Esophagus (tissue), 2 donors: ENCODE measurements around the gene RPS5. TPM values are rescaled to one million over a fixed set of nuclear protein-coding genes. Genes with fewer than 3 reads are reported as not detected.

ENCODE experiments used
- H3K27ac ChIP-seq, 2 donors: one replicate each; pipeline ENCODE4 v1.5.1; 2013; ENCODE audit warnings: low read depth in 2 of 2, mild to moderate bottlenecking in 2 of 2, inconsistent platforms in 1 of 2, low read length in 1 of 2, moderate library complexity in 1 of 2
- H3K27me3 ChIP-seq, 2 donors: one replicate each; pipeline ENCODE4 v1.6.1; 2013; ENCODE audit warnings: low read length in 2 of 2, control low read depth in 1 of 2, mild to moderate bottlenecking in 1 of 2; ENCODE audit not compliant: insufficient read depth in 2 of 2, control insufficient read depth in 1 of 2
- H3K36me3 ChIP-seq, 2 donors: one replicate each; pipeline ENCODE4 v1.6.1; 2013; ENCODE audit warnings: low read length in 1 of 2; ENCODE audit not compliant: control insufficient read depth in 2 of 2, insufficient read depth in 2 of 2
- H3K4me1 ChIP-seq, 2 donors: one replicate each; pipeline ENCODE4 v1.6.1; 2013; ENCODE audit warnings: low read length in 1 of 2; ENCODE audit not compliant: control insufficient read depth in 2 of 2, insufficient read depth in 2 of 2
- H3K4me3 ChIP-seq, 2 donors: one replicate each; pipeline ENCODE4 v1.5.1; 2013; ENCODE audit warnings: low read length in 2 of 2, mild to moderate bottlenecking in 2 of 2, low read depth in 1 of 2, moderate library complexity in 1 of 2
- H3K9me3 ChIP-seq, 2 donors: one replicate each; pipeline ENCODE4 v1.6.1; 2013; ENCODE audit warnings: mild to moderate bottlenecking in 2 of 2, low read depth in 1 of 2, low read length in 1 of 2, moderate library complexity in 1 of 2; ENCODE audit not compliant: control insufficient read depth in 2 of 2, insufficient read depth in 1 of 2
- WGBS, 2 donors: extraction: QIAGEN DNeasy Blood & Tissue Kit; methylation state at CpG; one replicate each; pipeline ENCODE4 v1.1.7; 2013; 5-methylcytosine and 5-hydroxymethylcytosine counted together
- polyA plus RNA-seq, 2 donors: library from polyadenylated mRNA; stranded (reverse); fragments of 200-250 nt; gene quantifications; one replicate each; pipeline ENCODE4 v1.2.3, GENCODE V29; 2013
- donor health status: healthy with polysubstance abuse.
- donor health status: Bipolar disorder and iron deficiency.

The RPS5 gene
- polyA plus RNA-seq, 2 donors = 725 to 1,912 TPM

DNA sequence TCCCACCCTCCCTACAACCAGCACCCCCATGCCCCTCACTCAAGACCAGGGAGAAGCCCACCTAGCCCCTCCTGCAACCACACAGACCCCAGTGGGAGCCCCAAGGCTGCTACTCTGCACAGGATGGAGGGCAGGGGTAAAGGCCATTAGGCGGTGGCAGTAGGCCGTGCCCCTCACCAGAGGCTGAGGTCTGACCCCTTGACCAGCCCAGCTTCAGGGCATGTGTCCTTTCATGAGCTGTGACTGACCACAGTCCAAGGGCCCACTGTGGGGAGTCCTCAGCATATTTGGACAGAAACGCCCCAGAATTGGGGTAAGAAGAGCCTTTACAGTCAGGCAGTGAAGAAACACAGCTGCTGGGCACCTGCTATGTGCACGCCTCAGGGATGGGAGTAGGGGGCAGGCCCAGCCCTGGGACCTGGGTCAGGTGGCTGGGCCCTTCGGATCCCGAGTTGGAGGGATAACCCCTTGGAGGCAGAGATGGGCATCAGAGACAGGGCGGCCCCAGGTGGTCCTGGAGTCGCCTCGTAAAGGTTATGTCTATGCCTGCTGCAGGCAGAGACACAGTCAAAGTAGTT, 1.7 kb upstream of the RPS5 start:
- H3K4me3 ChIP-seq = peak overlapping the region in 1 of 2 donors; percentile 80
- H3K4me1 ChIP-seq = peaks cover 9 to 21% of the 10 kb centered on the region in 2 donors
- peak overlapping the region; percentile 98 to 99 for H3K27ac ChIP-seq

DNA sequence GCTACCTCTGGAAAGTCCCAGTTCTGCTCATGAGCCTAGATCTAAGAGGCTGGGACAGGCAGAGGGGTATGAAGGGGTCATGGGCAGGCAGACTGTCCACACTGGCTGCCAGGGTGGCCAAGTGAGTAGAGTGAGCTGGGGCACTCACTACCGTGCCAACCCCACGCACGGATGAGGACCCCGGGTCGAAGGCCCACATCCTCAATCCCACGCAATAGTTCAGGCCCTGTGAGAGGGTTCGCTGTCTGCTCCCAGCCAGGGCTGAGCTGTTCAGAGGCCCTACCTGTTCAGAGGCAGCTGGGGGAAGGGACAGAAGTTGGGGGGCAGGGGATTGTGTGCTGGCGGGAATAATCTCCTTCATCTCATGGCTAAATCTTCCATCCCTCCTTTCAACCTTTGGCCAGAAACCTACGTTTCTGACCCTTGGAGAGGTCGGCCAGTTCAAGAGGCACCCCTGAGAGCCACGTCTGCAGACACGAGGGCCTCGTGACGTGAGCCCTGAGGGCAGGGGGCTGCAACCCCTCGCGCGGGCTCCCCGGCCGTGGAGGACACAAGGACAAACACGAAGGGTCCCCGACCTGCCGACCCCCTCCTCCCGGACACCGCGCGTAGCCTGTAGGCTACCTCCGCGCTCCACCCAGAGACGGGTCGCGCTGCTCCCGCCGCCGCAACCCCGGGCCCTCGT, 1.0 kb upstream of the RPS5 start:
- Histone ChIP-seq H3K4me1 (peaks cover 9 to 21% of the 10 kb centered on the region in 2 donors), H3K4me3 (peak overlapping the region; percentile 80 to 84), H3K27ac (peak overlapping the region; percentile 98 to 99), H3K36me3 (peaks cover 0 to 4% of the 10 kb centered on the region in 2 donors), H3K9me3 (no peaks in the 10 kb centered on the region), H3K27me3 (no peaks in the 10 kb centered on the region)
- WGBS, 2 donors = 5 to 6% methylated on average over 32 to 36 of the region's 36 CpGs

More for the DNA sequence above, 1.7 kb upstream of the RPS5 start:
- no peaks in the 10 kb centered on the region for H3K27me3 ChIP-seq
- no peaks in the 10 kb centered on the region for H3K9me3 ChIP-seq
- H3K36me3 ChIP-seq = peaks cover 0 to 4% of the 10 kb centered on the region in 2 donors
- 70% methylated on average over 9 of the region's 9 CpGs for WGBS, 2 donors

DNA sequence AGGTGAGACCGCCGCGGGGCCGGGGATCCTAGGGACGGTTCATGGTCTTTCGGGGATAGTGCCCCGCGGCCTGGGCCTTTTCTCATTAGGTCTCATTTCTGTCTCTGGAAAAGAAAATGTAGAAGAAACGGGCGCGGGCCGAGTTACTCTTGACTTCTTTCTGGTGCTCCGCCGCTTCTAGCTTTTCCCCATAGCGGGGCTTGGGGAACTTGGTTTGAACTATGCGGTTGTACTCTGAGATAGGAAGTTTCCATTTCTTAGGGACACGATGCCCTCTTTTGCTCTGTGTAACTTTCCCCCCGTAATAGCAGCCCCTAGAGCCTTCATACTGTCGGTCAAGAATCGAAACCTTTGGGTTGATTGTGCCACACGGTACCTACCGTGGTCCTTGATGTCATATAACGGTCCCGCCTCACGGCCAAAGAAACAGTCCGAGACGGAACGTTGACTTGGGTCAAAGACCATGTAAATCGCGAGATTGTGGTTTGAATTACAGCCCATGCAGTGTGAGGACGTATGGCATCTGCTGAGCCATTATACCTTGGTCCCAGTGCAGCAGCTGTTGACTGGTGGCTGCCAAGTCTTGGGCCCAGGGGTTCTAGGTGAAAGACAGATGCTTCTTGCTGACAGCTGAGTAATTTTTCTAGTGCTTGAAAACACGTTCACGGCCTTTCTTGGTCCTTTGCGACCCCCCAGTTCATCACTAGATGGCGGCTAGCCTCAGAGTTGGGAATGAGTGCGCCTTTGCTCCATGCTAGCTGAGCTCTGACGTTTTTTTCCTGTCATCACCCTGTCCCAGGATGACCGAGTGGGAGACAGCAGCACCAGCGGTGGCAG, 487 bp downstream of the RPS5 start:
- Histone ChIP-seq H3K9me3 (no peaks in the 10 kb centered on the region), H3K27me3 (no peaks in the 10 kb centered on the region), H3K36me3 (peaks cover 0 to 2% of the 10 kb centered on the region in 2 donors), H3K4me1 (peaks cover 7 to 15% of the 10 kb centered on the region in 2 donors), H3K27ac (peak overlapping the region; percentile 41 to 62), H3K4me3 (peak overlapping the region; percentile 66 to 80)
- 7 to 8% methylated on average over 39 of the region's 39 CpGs for WGBS, 2 donors

DNA sequence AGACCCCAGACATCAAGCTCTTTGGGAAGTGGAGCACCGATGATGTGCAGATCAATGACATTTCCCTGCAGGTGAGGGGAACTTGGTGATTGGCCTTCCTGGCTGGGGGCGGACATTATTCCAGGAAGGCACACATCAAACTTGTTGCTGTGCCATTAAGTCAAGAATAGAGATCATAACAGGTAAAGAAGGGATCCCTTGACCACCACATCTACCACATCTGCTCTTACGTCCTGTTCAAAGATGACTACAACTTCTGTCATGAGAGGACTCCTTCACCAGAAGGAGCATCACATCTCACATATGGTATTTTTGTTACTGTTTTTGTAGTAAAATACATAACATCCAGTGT, 1.1 kb downstream of the RPS5 start:
- H3K27ac ChIP-seq = no peak overlapping the region
- peaks cover 7 to 17% of the 10 kb centered on the region in 2 donors for H3K4me1 ChIP-seq
- no peaks in the 10 kb centered on the region for H3K27me3 ChIP-seq
- WGBS, 2 donors = 73 to 74% methylated on average over 3 of the region's 3 CpGs
- H3K4me3 ChIP-seq = peak overlapping the region; percentile 66 to 80
- H3K36me3 ChIP-seq = peaks cover 0 to 7% of the 10 kb centered on the region in 2 donors
- H3K9me3 ChIP-seq = no peaks in the 10 kb centered on the region

DNA sequence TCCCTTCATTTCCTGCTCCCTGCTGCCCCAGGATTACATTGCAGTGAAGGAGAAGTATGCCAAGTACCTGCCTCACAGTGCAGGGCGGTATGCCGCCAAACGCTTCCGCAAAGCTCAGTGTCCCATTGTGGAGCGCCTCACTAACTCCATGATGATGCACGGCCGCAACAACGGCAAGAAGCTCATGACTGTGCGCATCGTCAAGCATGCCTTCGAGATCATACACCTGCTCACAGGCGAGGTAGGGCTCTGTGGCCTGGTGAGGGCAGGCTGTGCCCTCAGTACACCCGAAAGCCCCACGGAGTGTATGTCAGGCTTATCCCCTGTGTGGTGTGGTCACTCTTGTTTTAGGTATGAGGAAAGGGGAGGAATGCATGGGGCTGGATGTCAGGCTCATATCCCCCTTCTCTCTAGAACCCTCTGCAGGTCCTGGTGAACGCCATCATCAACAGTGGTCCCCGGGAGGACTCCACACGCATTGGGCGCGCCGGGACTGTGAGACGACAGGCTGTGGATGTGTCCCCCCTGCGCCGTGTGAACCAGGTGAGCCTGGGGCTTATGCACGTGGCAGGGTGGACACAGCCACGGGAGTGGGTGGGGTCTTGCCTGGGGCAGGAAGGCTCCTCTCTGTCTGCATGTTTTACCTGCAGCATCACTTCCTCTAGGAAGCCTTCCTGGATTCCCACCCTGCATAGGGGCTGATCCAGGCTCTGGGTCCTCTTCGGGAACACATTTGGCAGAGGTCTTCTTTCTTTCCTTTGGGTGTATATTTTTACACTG, 6.1 kb downstream of the RPS5 start:
- H3K27me3 ChIP-seq = no peaks in the 10 kb centered on the region
- H3K9me3 ChIP-seq = no peaks in the 10 kb centered on the region
- WGBS, 2 donors = 88 to 91% methylated on average over 26 of the region's 26 CpGs
- H3K4me1 ChIP-seq = peaks cover 7 to 24% of the 10 kb centered on the region in 2 donors
- no peak overlapping the region for H3K4me3 ChIP-seq
- peak overlapping the region in 1 of 2 donors; percentile 42 for H3K27ac ChIP-seq
- H3K36me3 ChIP-seq = peaks cover 4 to 19% of the 10 kb centered on the region in 2 donors

DNA sequence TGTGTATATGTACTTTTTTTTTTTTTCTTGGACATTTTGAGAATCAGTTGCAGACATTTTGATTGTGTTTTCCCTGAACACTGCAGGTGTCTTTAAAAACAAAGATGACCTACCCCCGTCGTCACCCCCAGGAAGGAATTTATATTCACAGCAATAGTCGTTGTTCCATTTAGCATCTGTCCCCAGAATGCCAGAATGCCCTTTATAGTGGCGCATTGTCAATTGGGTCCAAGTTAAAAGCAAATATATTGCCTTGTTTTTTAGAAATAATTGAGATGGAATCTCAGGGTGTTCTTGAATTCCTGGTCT, 6.6 kb downstream of the RPS5 start:
- Histone ChIP-seq H3K4me3 (no peak overlapping the region), H3K27me3 (no peaks in the 10 kb centered on the region), H3K9me3 (no peaks in the 10 kb centered on the region), H3K27ac (peak overlapping the region in 1 of 2 donors; percentile 96), H3K4me1 (peaks cover 7 to 23% of the 10 kb centered on the region in 2 donors), H3K36me3 (peaks cover 4 to 18% of the 10 kb centered on the region in 2 donors)
- WGBS, 2 donors = 77 to 85% methylated on average over 4 of the region's 4 CpGs

DNA sequence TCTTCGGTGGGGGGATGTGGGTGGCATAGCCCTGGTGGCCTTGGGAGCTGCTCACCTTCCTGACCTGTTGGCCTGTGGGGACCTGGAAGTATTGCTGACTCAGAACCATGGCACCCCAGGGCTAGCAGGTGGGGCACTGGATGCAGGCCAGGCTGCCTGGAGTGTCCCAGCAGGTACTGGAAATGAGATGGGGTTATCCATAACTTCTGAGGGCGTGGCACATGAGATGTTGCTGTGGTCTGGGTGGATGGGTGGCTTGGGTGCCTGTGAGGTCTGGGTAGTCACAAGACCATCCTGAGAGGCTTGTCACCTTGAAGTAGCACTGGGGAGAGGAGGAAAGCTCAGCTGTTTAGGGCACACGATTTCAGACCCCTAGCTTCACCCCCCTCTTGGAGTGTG, 7.8 kb downstream of the RPS5 start:
- Histone ChIP-seq H3K36me3 (peaks cover 4 to 18% of the 10 kb centered on the region in 2 donors), H3K4me3 (no peak overlapping the region), H3K4me1 (peaks cover 7 to 23% of the 10 kb centered on the region in 2 donors), H3K27ac (peak overlapping the region; percentile 88 to 96), H3K9me3 (no peaks in the 10 kb centered on the region), H3K27me3 (no peaks in the 10 kb centered on the region)
- 49 to 62% methylated on average over 3 of the region's 3 CpGs for WGBS, 2 donors

DNA sequence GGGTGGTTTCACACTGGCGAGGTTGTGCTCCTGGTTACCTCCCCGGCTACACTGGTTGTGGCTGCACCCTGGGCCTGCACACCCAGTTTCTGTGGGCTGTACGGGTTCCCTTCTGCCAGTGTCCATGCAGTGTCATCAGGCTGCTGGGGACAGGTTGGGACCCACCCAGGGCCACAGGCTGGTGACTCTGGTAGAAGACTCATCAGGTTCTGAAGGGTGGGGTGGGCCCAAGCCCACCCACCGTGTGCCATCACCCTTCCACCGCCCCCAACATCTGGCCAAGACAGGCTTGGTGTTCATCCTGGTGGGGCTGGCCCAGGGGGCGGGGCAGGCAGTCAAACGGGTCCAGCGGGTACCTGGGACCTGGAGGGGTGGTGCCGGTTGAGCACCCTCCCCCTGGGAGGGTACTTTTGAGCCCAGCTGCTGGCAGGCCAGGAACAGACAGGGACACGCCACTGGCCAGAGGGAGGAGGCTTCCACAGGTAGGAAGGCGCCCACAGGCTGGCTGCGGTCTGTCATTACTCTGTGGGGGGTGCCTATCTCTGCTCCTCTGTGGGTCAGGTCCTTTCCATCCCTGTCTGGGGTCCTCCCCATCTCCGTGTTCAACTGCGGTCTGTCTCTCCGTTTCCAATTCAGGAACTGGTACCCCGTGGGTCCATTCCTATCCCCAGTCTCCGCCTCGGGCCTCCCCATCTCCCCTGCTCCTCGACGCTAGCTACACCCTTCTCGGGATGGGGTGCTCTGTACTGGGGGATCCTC, 8.3 kb downstream of the RPS5 start, which contains the start of gene RNF225:
RNF225 (plus strand) TSS at position 437 of the 759 bp plus-strand sequence. CDS start 434 bp downstream, outside the sequence.
- Histone ChIP-seq H3K9me3 (no peaks in the 10 kb centered on the region), H3K4me1 (peaks cover 7 to 26% of the 10 kb centered on the region in 2 donors), H3K27ac (peak within 1 kb of the TSS; percentile 88 to 96), H3K36me3 (peaks cover 4 to 18% of the 10 kb centered on the region in 2 donors), H3K27me3 (no peaks in the 10 kb centered on the region), H3K4me3 (peak within 1 kb of the TSS; percentile 53 to 62)
- WGBS, 2 donors = 24 to 29% methylated on average over 17 to 21 of the region's 21 CpGs
